ENCODE measurements around the gene INKA2. TPM values are rescaled to one million over a fixed set of nuclear protein-coding genes. Genes with fewer than 3 reads are reported as not detected.

INKA2 gene
- total and polyA plus RNA-seq, 4 donors, result 0.26 to 0.67 (median 0.52) TPM

GRCh38 chr1:111737216-111738132 lies 1.7 kb downstream of the INKA2 start:
- H3K36me3 ChIP-seq (ENCODE audit: control insufficient read depth in 4 of 4, insufficient read depth in 3 of 4, low read depth in 1 of 4, low read length in 3 of 4), result no peaks in the 10 kb centered on the region
- TF ChIP-seq TAF1 (conservative IDR thresholded peaks at IDR 0.05) (no peak), JUND (IDR thresholded peaks at IDR 0.05) (no peak), EGR1 (IDR thresholded peaks at IDR 0.05; ENCODE audit: low read depth in 2 of 2) (no peak), ATF3 (IDR thresholded peaks at IDR 0.05) (no peak), SP1 (IDR thresholded peaks at IDR 0.05) (no peak), CTCF (IDR thresholded peaks at IDR 0.05; ENCODE audit: low read depth, low read length, missing input control) (no peak), NR2F2 (IDR thresholded peaks at IDR 0.05) (no peak), FOXA2 (IDR thresholded peaks at IDR 0.05) (no peak), RXRA (IDR thresholded peaks at IDR 0.05) (no peak), MAX (IDR thresholded peaks at IDR 0.05) (no peak), RAD21 (IDR thresholded peaks at IDR 0.05) (no peak), FOXA1 (IDR thresholded peaks at IDR 0.05) (no peak), ZBTB33 (IDR thresholded peaks at IDR 0.05) (no peak), HNF4A (conservative IDR thresholded peaks at IDR 0.05) (no peak), REST (IDR thresholded peaks at IDR 0.05) (no peak), HNF4G (IDR thresholded peaks at IDR 0.05) (no peak)
- H3K27ac ChIP-seq (ENCODE audit: low read depth in 1 of 2, low read length in 2 of 2), result no peak overlapping the region
- H3K4me1 ChIP-seq (ENCODE audit: control insufficient read depth in 4 of 4, insufficient read depth in 4 of 4, low read length in 3 of 4), result peaks cover 7 to 30% (median 17%) of the 10 kb centered on the region in 4 donors
- H3K9me3 ChIP-seq (ENCODE audit: control insufficient read depth in 4 of 4, low read length in 3 of 4), result no peaks in the 10 kb centered on the region
- 70% methylated on average over 8 of the region's 8 CpGs for WGBS
- peak overlapping the region in 1 of 3 donors; percentile 60 for H3K4me3 ChIP-seq (ENCODE audit: low read depth in 1 of 3, low read length in 3 of 3)
- no peak for DNase-seq (ENCODE audit: low spot score)
- H3K9ac ChIP-seq (ENCODE audit: low read depth in 1 of 2, low read length in 2 of 2), result no peak overlapping the region
- no peaks in the 10 kb centered on the region for H3K27me3 ChIP-seq (ENCODE audit: control insufficient read depth in 4 of 4, insufficient read depth in 4 of 4, low read length in 3 of 4)
